ENCODE results near the gene REELD1.

REELD1 gene

GRCh38 chr4:146214238-146214637, at the start of gene REELD1:
REELD1 (plus strand) TSS chr4:146214538; CDS start chr4:146216953, 2,415 bp downstream.
- DNase-seq (ENCODE audit: low read depth in 1 of 2, low spot score in 1 of 2) = no peak

GRCh38 chr4:146165221-146165620, 49.1 kb upstream of the REELD1 start:
- DNase-seq (ENCODE audit: low read depth in 1 of 2, low spot score in 1 of 2) = no peak

- no peak for DNase-seq (ENCODE audit: low read depth in 1 of 2, low spot score in 1 of 2)
Measured at GRCh38 chr4:146165840-146166239, 48.5 kb upstream of the REELD1 start.

- no peak for DNase-seq (ENCODE audit: low read depth in 1 of 2, low spot score in 1 of 2)
Measured at GRCh38 chr4:146170149-146170548, 44.2 kb upstream of the REELD1 start.

GRCh38 chr4:146175541-146176453, 38.5 kb upstream of the REELD1 start, which contains the start of gene LSM6:
LSM6 (plus strand) TSS chr4:146175718; CDS start chr4:146182922, 7,204 bp downstream.
- DNase-seq (ENCODE audit: low read depth in 1 of 2, low spot score in 1 of 2) = peak; percentile 54 to 74

- no peak for DNase-seq (ENCODE audit: low read depth in 1 of 2, low spot score in 1 of 2)
Measured at GRCh38 chr4:146176891-146177290, 37.4 kb upstream of the REELD1 start.

GRCh38 chr4:146178126-146178525, 36.2 kb upstream of the REELD1 start:
- DNase-seq (ENCODE audit: low read depth in 1 of 2, low spot score in 1 of 2) = no peak

GRCh38 chr4:146179784-146180370, 34.5 kb upstream of the REELD1 start:
- DNase-seq (ENCODE audit: low read depth in 1 of 2, low spot score in 1 of 2) = no peak

- no peak for DNase-seq (ENCODE audit: low read depth in 1 of 2, low spot score in 1 of 2)
Measured at GRCh38 chr4:146182443-146182842, 31.9 kb upstream of the REELD1 start.

- DNase-seq (ENCODE audit: low read depth in 1 of 2, low spot score in 1 of 2) = no peak
Measured at GRCh38 chr4:146183209-146183608, 31.1 kb upstream of the REELD1 start.

- DNase-seq (ENCODE audit: low read depth in 1 of 2, low spot score in 1 of 2) = no peak
Measured at GRCh38 chr4:146186041-146186440, 28.3 kb upstream of the REELD1 start.

- DNase-seq (ENCODE audit: low read depth in 1 of 2, low spot score in 1 of 2) = no peak
Measured at GRCh38 chr4:146186596-146186995, 27.7 kb upstream of the REELD1 start.

- DNase-seq (ENCODE audit: low read depth in 1 of 2, low spot score in 1 of 2) = no peak
Measured at GRCh38 chr4:146190456-146190855, 23.9 kb upstream of the REELD1 start.

- no peak for DNase-seq (ENCODE audit: low read depth in 1 of 2, low spot score in 1 of 2)
Measured at GRCh38 chr4:146191766-146192458, 22.4 kb upstream of the REELD1 start.

- DNase-seq (ENCODE audit: low read depth in 1 of 2, low spot score in 1 of 2) = no peak
Measured at GRCh38 chr4:146193628-146194027, 20.7 kb upstream of the REELD1 start.

- DNase-seq (ENCODE audit: low read depth in 1 of 2, low spot score in 1 of 2) = no peak
Measured at GRCh38 chr4:146194212-146194611, 20.1 kb upstream of the REELD1 start.

GRCh38 chr4:146202665-146203064, 11.7 kb upstream of the REELD1 start:
- no peak for DNase-seq (ENCODE audit: low read depth in 1 of 2, low spot score in 1 of 2)

GRCh38 chr4:146207410-146207809, 6.9 kb upstream of the REELD1 start:
- no peak for DNase-seq (ENCODE audit: low read depth in 1 of 2, low spot score in 1 of 2)

- DNase-seq (ENCODE audit: low read depth in 1 of 2, low spot score in 1 of 2) = no peak
Measured at GRCh38 chr4:146210890-146211289, 3.4 kb upstream of the REELD1 start.

- no peak for DNase-seq (ENCODE audit: low read depth in 1 of 2, low spot score in 1 of 2)
Measured at GRCh38 chr4:146211440-146211839, 2.9 kb upstream of the REELD1 start.

GRCh38 chr4:146212781-146213180, 1.6 kb upstream of the REELD1 start:
- no peak for DNase-seq (ENCODE audit: low read depth in 1 of 2, low spot score in 1 of 2)

GRCh38 chr4:146222313-146222712, 8.0 kb downstream of the REELD1 start:
- DNase-seq (ENCODE audit: low read depth in 1 of 2, low spot score in 1 of 2) = no peak

Data from activated T-helper 1 cell treated with anti-CD3 and anti-CD28 coated beads, Interleukin-2, amount 50 U/mL, for 16 hours (primary cell).